Measurements from ENCODE around the gene CTDNEP1.
A peak's percentile ranks its signal among the peaks of the same experiment; 100 is the strongest.

- TF ChIP-seq CTCF (IDR thresholded peaks at IDR 0.05), result peak in 1 of 6 experiments; percentile 31
- peak in 1 of 2 donors; percentile 52 for TF ChIP-seq POLR2A (IDR thresholded peaks at IDR 0.05)
Measured at GRCh38 chr17:7281074-7281952, 29.8 kb upstream of the CTDNEP1 start, which contains the start of gene SLC2A4.
